Karpas-422 (cell line): Measurements from ENCODE around the gene SV2B. TPM values are rescaled to one million over a fixed set of nuclear protein-coding genes. Genes with fewer than 3 reads are reported as not detected.
"Not testable (repeated sequence)": the region's sequence is repeated elsewhere in the genome, so short reads cannot be mapped to it uniquely, and the experiment has no call there.

Experiments
- DNase-seq: peaks from one replicate; pipeline ENCODE4 v3.0.0-alpha.2; 2015
- H2AFZ ChIP-seq: fragments of 200-600 bp; sonication (generic); 2 replicates; pipeline ENCODE4 v1.6.1; 2014; ENCODE audit warnings: antibody characterized with exemption, low read length, mixed read lengths
- H3K27ac ChIP-seq: fragments of 200-600 bp; sonication (generic); 2 replicates; pipeline ENCODE4 v1.5.1; 2014; ENCODE audit warnings: mild to moderate bottlenecking, low read length, moderate library complexity
- H3K27me3 ChIP-seq: fragments of 200-600 bp; sonication (generic); 2 replicates; pipeline ENCODE4 v1.6.1; 2014; ENCODE audit warnings: low read length, mixed read lengths
- H3K36me3 ChIP-seq: fragments of 200-600 bp; sonication (generic); 2 replicates; pipeline ENCODE4 v1.6.1; 2014; ENCODE audit warnings: low read length, mixed read lengths; ENCODE audit not compliant: insufficient read depth
- H3K4me1 ChIP-seq: fragments of 200-600 bp; sonication (generic); 2 replicates; pipeline ENCODE4 v1.6.1; 2014; ENCODE audit warnings: mild to moderate bottlenecking, low read length, mixed read lengths
- H3K4me2 ChIP-seq: fragments of 200-600 bp; sonication (generic); 2 replicates; pipeline ENCODE4 v1.6.1; 2014; ENCODE audit warnings: low read length, low read depth, mild to moderate bottlenecking; ENCODE audit not compliant: poor library complexity, severe bottlenecking
- H3K4me3 ChIP-seq: fragments of 200-600 bp; sonication (generic); 2 replicates; pipeline ENCODE4 v1.5.1; 2014; ENCODE audit warnings: mild to moderate bottlenecking, antibody characterized with exemption, low read length, mixed read lengths
- H3K79me2 ChIP-seq: fragments of 200-600 bp; sonication (generic); 2 replicates; pipeline ENCODE4 v1.6.1; 2014; ENCODE audit warnings: mild to moderate bottlenecking, low read length, mixed read lengths
- H3K9ac ChIP-seq: fragments of 200-600 bp; sonication (generic); 2 replicates; pipeline ENCODE4 v1.6.0; 2014; ENCODE audit warnings: low read length
- H3K9me2 ChIP-seq: fragments of 200-600 bp; sonication (generic), shearing (Covaris generic); replicated peaks from 2 replicates; pipeline ENCODE4 v1.6.0; 2014; ENCODE audit warnings: mild to moderate bottlenecking, low read length, moderate library complexity; ENCODE audit not compliant: insufficient read depth
- H3K9me3 ChIP-seq: fragments of 300-700, 200-600 bp; sonication (generic); 2 replicates; pipeline ENCODE4 v1.6.1; 2014; ENCODE audit warnings: low read length, mixed read lengths
- H4K20me1 ChIP-seq: fragments of 200-600 bp; sonication (generic); 2 replicates; pipeline ENCODE4 v1.6.1; 2014; ENCODE audit warnings: mild to moderate bottlenecking, antibody characterized with exemption, low read length, low read depth; ENCODE audit not compliant: insufficient read depth
- total RNA-seq: library from RNA; depleted of rRNA; stranded (reverse); fragments of >200 nt; shearing (Covaris generic); gene quantifications from 2 replicates; pipeline ENCODE4 v1.2.3, GENCODE V29; 2014; ENCODE audit warnings: low replicate concordance

SV2B gene
- total RNA-seq, 1 experiment from 2014 or later, result 0.26 TPM

DNA sequence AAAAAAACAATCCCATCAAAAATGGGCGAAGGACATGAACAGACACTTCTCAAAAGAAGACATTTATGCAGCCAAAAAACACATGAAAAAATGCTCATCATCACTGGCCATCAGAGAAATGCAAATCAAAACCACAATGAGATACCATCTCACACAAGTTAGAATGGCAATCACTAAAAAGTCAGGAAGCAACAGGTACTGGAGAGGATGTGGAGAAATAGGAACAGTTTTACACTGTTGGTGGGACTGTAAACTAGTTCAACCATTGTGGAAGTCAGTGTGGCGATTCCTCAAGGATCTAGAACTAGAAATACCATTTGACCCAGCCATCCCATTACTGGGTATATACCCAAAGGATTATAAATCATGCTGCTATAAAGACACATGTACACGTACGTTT lies 6.2 kb upstream of the SV2B start:
- H3K4me3 ChIP-seq, H3K27ac ChIP-seq, H3K36me3 ChIP-seq, H3K79me2 ChIP-seq, H3K9ac ChIP-seq, DNase-seq, H2AFZ ChIP-seq, H3K9me3 ChIP-seq, H3K4me2 ChIP-seq, H3K27me3 ChIP-seq, H3K9me2 ChIP-seq, H3K4me1 ChIP-seq, H4K20me1 ChIP-seq: not testable (repeated sequence)

DNA sequence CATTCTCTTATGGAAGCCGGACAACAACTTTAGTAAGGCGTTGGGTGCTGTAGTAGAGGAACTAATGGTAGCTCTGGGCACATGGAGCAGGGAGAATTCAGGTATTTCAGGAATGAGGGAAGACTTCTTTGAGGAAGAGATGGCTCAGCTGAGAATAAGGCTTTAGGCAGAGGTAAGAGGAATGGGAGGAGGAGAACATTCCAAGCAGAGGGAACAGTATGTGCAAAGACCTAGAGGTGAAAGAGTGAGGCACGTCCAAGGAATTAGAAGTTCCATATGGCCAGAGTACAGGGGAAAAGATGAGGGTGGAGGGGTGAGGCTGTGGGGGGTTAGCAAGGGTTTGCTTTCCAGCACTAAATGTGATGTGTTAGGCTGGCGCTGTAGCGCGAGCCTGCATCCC lies 1.6 kb upstream of the SV2B start:
- Histone ChIP-seq H3K9me3 (no peaks in the 10 kb centered on the region), H3K9ac (no peak overlapping the region), H4K20me1 (no peaks in the 10 kb centered on the region), H3K79me2 (no peaks in the 10 kb centered on the region), H3K27me3 (no peaks in the 10 kb centered on the region), H2AFZ (no peak overlapping the region), H3K4me1 (peaks cover 9% of the 10 kb centered on the region), H3K27ac (no peak overlapping the region), H3K9me2 (no peaks in the 10 kb centered on the region), H3K4me2 (no peak overlapping the region), H3K4me3 (no peak overlapping the region), H3K36me3 (no peaks in the 10 kb centered on the region)
- no peak for DNase-seq

DNA sequence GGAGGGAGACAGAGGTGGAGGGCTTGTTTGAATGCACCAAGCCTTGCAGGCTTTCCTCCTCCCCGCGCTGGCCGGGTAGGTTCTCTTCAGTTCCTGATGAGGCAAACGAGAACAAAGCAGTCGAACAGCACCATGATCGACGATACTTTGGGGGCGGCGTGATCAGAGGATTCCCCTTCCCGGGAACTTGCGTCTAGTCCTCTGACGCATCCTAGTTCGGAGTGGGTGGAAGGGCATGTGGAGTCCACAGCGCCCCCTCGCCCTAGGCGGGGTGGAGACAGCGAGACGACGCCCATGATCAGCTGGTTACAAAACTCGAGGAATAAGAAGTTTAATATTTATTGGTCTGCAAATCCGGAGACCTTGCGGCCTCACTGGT lies 452 bp upstream of the SV2B start:
- Histone ChIP-seq H4K20me1 (no peaks in the 10 kb centered on the region), H3K27me3 (no peaks in the 10 kb centered on the region), H2AFZ (no peak overlapping the region), H3K9ac (no peak overlapping the region), H3K4me2 (no peak overlapping the region), H3K36me3 (no peaks in the 10 kb centered on the region), H3K4me1 (peaks cover 9% of the 10 kb centered on the region), H3K27ac (no peak overlapping the region), H3K9me2 (no peaks in the 10 kb centered on the region), H3K79me2 (no peaks in the 10 kb centered on the region), H3K9me3 (no peaks in the 10 kb centered on the region), H3K4me3 (no peak overlapping the region)
- DNase-seq, result no peak

DNA sequence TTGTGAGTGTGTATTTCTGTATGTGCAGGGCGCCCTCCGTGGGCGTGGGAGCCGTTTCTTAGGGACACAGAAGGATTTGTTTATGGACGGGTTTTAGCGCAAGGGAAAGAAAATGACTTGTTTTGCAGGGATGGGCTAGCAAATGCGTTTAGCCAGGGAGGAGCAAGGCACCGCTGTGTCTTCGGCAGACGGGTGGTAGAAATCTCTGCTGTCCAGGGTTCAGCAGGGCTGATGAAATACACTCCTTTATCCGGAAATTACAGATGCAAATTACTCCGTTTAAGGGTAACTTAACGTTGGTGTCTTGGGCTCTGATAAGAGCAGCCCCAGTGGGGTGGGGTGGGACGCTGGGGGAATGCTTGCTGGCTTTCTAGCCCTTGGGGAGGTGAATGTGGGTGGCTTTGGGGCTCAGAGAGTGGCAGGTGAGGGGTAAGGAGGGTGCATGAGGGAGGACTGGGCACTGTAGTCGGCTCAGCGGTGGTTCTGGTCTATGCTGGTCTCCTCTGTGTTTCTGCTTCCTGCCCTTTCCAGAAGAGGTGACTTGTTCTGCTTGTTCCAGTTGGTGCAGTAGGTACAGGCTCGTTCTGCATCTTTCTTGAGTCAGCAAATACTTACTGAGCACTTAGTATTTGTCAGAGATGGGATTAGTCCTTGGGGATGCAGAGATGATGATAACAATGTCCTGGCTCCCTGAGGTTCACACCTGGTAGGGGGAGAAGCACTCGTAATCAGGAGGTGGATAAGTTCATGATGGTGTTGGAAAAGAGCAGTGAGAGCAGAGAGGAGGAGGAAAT lies 954 bp downstream of the SV2B start:
- no peaks in the 10 kb centered on the region for H3K9me2 ChIP-seq
- no peak overlapping the region for H3K27ac ChIP-seq
- peak overlapping the region; percentile 48 for H3K4me3 ChIP-seq
- H3K36me3 ChIP-seq, result no peaks in the 10 kb centered on the region
- no peak overlapping the region; the same call in 1 of the 2 replicates for H3K9ac ChIP-seq
- no peak overlapping the region for H2AFZ ChIP-seq
- H3K79me2 ChIP-seq, result no peaks in the 10 kb centered on the region
- no peaks in the 10 kb centered on the region for H3K9me3 ChIP-seq
- H3K4me1 ChIP-seq, result peaks cover 9% of the 10 kb centered on the region
- no peaks in the 10 kb centered on the region for H3K27me3 ChIP-seq
- peak overlapping the region; percentile 47 for H3K4me2 ChIP-seq
- H4K20me1 ChIP-seq, result no peaks in the 10 kb centered on the region
- peak; percentile 59 for DNase-seq

DNA sequence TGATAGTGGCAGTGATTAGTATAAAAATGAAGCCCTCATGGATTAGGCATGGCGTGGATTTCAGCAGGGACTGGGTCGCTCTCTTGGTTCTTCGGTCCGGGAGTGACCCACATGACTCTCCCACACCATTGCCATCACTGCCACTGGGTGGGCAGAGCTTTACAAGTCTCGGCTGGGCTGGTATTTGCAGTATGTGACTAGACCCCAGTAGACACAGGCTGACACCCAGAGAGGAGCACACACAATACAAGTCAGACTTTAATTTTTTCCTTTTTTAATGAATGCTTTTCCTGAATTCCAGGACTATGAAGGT lies 1.5 kb downstream of the SV2B start:
- no peaks in the 10 kb centered on the region for H3K9me2 ChIP-seq
- H3K4me3 ChIP-seq, result no peak overlapping the region
- no peak overlapping the region for H3K4me2 ChIP-seq
- no peaks in the 10 kb centered on the region for H3K9me3 ChIP-seq
- no peak for DNase-seq
- no peaks in the 10 kb centered on the region for H3K27me3 ChIP-seq
- H3K4me1 ChIP-seq, result peaks cover 9% of the 10 kb centered on the region
- no peaks in the 10 kb centered on the region for H3K79me2 ChIP-seq
- no peaks in the 10 kb centered on the region for H4K20me1 ChIP-seq
- no peak overlapping the region for H3K27ac ChIP-seq
- H3K36me3 ChIP-seq, result no peaks in the 10 kb centered on the region
- H2AFZ ChIP-seq, result no peak overlapping the region
- H3K9ac ChIP-seq, result no peak overlapping the region

DNA sequence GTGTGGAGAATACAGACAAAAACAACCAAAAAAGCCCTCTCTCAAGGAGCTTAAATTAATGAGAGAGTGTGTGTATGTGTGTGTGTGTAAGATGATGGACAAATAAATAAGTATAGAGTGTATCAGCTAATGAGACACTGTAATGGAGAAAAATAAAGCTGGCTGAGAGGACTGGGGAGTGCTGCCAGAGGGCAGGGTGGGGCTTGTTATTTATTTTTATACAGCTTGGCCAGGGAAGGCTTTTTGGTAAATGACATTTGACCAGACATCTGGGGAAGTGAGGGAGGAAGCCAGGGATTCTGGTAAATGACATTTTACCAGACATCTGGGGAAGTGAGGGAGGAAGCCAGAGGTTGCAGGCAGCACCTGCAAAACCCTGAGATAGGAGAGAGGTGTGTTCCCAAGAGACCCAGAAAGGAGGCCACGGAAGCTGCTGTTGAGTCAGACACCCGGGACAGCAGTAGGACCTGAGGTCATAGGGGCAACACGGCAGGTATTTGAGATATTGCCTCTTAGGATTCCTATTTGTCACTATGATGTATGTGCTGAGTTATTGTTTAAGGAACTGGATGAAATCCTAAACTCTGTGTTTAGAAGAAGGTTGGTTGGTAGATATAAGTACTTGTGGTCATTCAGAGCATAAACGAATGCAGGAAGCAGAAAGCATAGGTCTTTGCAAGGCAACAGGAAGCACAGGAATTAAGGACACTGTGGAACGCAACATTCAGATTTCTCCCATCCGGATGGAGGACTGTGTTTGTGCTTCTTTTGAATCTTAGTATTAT lies 2.7 kb downstream of the SV2B start:
- Histone ChIP-seq H3K4me1 (peaks cover 9% of the 10 kb centered on the region), H3K9ac (no peak overlapping the region), H3K9me3 (no peaks in the 10 kb centered on the region), H3K9me2 (no peaks in the 10 kb centered on the region), H3K27me3 (no peaks in the 10 kb centered on the region), H3K27ac (no peak overlapping the region), H3K79me2 (no peaks in the 10 kb centered on the region), H3K4me2 (no peak overlapping the region), H4K20me1 (no peaks in the 10 kb centered on the region), H3K36me3 (no peaks in the 10 kb centered on the region), H3K4me3 (no peak overlapping the region), H2AFZ (no peak overlapping the region)
- DNase-seq, result no peak

DNA sequence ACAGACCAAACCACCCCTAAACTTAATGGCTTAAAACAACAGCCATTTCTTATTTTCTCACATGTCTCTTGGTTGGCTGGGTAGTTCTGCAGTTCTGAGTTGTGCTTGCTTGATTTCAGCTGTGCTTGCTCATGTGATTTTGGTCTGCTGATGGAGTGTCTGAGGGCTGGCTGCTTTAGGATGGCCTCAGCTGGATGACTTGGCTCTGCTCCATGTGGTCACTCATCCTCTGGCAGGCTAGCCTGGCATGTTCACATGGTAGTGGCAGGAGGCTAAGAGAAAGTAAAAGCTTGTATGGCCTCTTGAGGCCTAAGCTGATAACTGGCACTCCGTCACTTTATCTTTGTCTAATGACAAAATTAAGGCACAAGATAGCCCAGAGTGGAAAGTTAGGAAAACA lies 4.1 kb downstream of the SV2B start:
- no peaks in the 10 kb centered on the region for H3K36me3 ChIP-seq
- no peaks in the 10 kb centered on the region for H3K79me2 ChIP-seq
- no peak overlapping the region for H2AFZ ChIP-seq
- H3K4me1 ChIP-seq, result peaks cover 9% of the 10 kb centered on the region
- no peak overlapping the region for H3K27ac ChIP-seq
- no peak overlapping the region for H3K9ac ChIP-seq
- no peak overlapping the region for H3K4me2 ChIP-seq
- no peaks in the 10 kb centered on the region for H3K27me3 ChIP-seq
- no peaks in the 10 kb centered on the region for H3K9me3 ChIP-seq
- H4K20me1 ChIP-seq, result no peaks in the 10 kb centered on the region
- no peak for DNase-seq
- no peak overlapping the region for H3K4me3 ChIP-seq
- no peaks in the 10 kb centered on the region for H3K9me2 ChIP-seq

DNA sequence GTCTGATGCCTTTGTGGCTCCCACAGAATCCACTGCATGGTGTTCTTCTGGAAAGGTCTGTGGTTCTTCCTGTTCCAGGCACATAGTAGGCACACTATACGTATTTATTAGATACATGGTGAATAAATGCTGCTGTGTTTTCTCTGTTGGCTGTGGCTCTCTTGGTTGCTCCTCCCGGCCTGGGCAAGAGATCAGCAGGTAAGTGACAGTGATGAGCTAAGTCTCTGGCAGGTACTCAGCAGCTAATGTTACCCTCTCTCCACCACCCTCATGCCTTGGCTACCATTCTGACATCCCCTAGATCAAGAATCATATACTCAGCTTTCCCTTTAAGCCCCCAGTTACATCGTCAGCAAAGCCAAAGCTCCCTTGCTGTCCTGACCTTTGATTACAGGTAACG lies 8.4 kb downstream of the SV2B start:
- Histone ChIP-seq H3K9me3 (no peaks in the 10 kb centered on the region), H3K9ac (no peak overlapping the region), H3K9me2 (no peaks in the 10 kb centered on the region), H3K4me1 (no peaks in the 10 kb centered on the region), H2AFZ (no peak overlapping the region), H3K4me2 (no peak overlapping the region), H3K36me3 (no peaks in the 10 kb centered on the region), H4K20me1 (no peaks in the 10 kb centered on the region), H3K79me2 (no peaks in the 10 kb centered on the region), H3K27ac (no peak overlapping the region), H3K27me3 (no peaks in the 10 kb centered on the region), H3K4me3 (no peak overlapping the region)
- no peak for DNase-seq
